DMS53 treated with DMSO at 0.1 percent for 48 hours (cell line): ENCODE data around the gene ZNF524.

Experiments
- DNase-seq: peaks from one replicate; lab custom pipeline; 2025; ENCODE audit not compliant: unreplicated experiment; lab: John Stamatoyannopoulos, UW

Gene ZNF524

DNA sequence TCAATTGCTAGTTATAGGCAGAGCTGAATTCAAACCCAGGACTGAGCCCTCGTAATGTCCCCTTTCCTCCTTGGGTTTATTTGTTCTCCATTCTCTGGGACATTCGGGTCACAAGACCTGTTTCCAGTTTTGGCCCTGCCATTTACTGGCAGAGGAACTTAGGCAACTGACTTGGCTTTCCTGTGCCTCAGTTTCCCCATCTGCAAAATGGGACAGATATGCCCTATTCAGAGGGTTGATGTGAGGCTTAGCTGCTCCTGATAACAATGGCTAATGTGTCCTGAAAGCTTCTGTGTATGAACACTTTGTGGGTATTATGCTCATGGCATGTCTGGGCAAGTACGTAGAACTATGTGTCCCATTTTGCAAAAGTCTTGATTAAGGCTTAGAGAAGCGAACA is 996 bp downstream of the ZNF524 start:
- DNase-seq = no peak

DNA sequence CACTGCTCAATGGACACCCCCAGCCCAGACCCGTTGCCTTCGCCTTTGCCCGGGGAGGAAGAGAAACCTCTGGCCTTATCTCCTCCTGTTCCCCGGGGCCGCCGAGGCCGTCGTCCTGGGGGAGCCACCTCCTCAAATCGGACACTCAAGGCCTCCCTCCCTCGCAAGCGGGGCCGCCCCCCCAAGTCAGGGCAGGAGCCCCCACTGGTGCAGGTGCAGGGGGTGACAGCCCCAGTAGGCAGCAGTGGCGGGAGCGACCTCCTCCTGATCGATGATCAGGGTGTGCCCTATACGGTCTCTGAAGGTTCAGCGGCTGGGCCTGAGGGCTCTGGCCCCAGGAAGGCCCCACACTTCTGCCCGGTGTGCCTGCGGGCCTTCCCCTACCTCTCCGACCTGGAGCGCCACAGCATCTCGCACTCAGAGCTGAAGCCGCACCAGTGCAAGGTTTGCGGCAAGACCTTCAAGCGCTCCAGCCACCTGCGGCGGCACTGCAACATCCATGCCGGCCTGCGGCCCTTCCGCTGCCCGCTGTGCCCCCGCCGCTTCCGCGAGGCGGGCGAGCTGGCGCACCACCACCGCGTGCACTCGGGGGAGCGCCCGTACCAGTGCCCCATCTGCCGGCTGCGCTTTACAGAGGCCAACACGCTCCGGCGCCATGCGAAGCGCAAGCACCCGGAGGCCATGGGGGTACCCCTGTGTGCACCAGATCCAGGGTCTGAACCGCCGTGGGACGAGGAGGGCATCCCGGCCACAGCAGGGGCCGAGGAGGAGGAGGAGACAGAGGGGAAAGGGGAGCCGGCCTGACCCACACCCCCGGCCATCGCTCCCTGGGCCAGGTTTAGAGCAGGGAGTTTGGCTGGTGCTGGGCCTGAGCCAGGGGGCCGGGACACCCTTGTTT is 2.3 kb downstream of the ZNF524 start:
- no peak for DNase-seq

GRCh38 chr19:55603115-55603514 is 3.0 kb downstream of the ZNF524 start:
- no peak for DNase-seq

GRCh38 chr19:55603581-55604292 is 3.6 kb downstream of the ZNF524 start:
- DNase-seq = no peak

GRCh38 chr19:55605207-55605636 is 5.1 kb downstream of the ZNF524 start:
- DNase-seq = peak; percentile 91

DNA sequence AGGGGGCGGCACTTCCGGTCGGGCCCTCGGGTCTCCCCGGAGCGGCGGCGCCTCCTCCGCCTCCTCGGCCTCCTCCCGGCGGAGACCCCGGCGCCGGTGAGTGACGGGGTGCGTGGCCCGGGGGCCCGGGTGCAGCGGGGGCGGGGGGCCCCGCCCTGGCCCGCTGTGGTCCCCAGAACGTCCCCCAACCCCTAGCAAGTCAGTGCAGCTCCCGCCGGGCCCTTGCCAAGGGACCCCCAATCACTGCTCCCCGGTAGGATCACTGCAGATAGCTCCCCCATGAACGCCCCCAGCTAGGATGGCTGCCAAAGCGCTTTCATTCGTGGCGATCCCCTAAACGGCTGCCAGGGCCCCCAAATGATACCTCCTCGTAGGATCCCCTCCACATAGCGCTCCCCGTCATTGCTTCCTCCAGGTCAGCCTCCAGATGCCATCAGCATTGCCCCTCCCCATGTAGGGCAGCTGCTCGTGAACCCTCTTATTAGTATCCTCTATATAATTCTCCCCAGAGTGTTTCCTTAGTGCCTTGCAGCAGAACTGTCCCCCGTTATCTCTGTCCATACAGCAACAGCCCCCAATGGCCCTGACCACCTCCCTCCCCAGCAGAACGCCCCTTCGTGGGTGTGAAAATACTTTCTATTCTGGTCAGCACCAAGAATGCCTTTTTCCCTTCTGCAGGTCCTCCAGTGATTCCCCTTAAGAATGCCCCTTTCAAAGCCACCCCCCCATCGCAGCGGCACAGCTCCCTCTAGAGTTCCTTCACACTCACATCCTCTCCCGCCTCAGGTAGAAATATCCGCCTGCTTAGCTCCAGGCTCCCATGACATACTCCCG is 5.8 kb downstream of the ZNF524 start, which contains the start of gene ZNF865:
ZNF865 (plus strand) TSS at position 11 of the 834 bp plus-strand sequence. CDS start 7,972 bp downstream, outside the sequence.
- DNase-seq = peak; percentile 68

GRCh38 chr19:55606471-55606787 is 6.3 kb downstream of the ZNF524 start:
- no peak for DNase-seq

- no peak for DNase-seq
Measured at GRCh38 chr19:55606817-55607216, 6.7 kb downstream of the ZNF524 start.

GRCh38 chr19:55609326-55609725 is 9.2 kb downstream of the ZNF524 start:
- DNase-seq = no peak

DNA sequence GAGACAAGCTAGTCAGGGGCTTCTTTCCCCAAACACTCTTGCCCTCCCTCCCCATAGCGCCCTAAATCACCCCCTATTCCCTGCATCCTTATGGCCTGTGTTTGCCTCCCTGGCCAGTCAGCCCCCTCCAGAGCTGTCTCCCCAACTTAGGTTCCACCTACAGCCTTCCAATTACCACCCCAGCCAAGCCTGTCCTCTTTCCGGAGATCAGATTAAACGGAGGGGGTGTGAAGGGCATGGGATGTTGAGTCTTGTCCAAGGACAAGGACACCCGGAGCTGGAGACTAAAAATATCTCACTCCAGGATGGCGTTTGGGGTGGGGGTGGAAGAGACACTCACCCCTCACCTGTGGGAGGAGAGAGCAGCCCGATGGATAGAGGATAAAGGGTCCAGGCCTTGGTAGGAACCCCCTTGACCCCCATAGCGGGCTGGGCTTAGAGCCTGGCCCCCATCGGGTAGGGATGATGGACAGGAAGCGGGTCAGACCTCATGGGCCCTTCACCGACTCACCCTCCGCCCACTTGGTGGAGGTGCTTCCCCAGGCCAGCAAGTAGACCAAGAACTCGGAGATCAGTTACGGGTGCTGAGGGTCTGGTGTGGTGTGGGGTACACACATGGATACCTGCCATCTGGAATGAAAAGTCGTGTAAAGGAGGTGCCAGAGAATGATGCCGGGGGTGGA is 11.4 kb downstream of the ZNF524 start:
- no peak for DNase-seq

- no peak for DNase-seq
Measured at GRCh38 chr19:55611983-55612645, 12.0 kb downstream of the ZNF524 start.

GRCh38 chr19:55613396-55613795 is 13.3 kb downstream of the ZNF524 start:
- no peak for DNase-seq

GRCh38 chr19:55613930-55614710 is 14.0 kb downstream of the ZNF524 start:
- DNase-seq = no peak

DNA sequence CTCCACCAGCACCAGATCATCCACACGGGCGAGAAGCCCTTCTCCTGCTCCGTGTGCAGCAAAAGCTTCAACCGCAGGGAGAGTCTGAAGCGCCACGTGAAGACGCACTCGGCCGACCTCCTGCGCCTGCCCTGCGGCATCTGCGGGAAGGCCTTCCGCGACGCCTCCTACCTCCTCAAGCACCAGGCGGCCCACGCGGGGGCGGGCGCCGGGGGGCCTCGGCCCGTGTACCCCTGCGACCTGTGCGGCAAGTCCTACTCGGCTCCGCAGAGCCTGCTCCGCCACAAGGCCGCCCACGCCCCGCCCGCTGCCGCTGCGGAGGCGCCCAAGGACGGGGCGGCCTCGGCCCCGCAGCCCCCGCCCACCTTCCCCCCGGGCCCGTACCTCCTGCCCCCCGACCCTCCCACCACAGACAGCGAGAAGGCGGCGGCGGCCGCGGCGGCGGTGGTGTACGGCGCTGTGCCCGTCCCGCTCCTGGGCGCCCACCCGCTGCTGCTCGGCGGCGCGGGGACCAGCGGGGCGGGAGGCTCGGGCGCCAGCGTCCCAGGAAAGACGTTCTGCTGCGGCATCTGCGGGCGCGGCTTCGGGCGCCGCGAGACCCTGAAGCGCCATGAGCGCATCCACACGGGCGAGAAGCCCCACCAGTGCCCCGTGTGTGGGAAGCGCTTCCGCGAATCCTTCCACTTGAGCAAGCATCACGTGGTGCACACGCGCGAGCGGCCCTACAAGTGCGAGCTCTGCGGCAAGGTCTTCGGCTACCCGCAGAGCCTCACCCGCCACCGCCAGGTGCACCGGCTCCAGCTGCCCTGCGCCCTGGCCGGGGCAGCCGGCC is 14.8 kb downstream of the ZNF524 start:
- no peak for DNase-seq

DNA sequence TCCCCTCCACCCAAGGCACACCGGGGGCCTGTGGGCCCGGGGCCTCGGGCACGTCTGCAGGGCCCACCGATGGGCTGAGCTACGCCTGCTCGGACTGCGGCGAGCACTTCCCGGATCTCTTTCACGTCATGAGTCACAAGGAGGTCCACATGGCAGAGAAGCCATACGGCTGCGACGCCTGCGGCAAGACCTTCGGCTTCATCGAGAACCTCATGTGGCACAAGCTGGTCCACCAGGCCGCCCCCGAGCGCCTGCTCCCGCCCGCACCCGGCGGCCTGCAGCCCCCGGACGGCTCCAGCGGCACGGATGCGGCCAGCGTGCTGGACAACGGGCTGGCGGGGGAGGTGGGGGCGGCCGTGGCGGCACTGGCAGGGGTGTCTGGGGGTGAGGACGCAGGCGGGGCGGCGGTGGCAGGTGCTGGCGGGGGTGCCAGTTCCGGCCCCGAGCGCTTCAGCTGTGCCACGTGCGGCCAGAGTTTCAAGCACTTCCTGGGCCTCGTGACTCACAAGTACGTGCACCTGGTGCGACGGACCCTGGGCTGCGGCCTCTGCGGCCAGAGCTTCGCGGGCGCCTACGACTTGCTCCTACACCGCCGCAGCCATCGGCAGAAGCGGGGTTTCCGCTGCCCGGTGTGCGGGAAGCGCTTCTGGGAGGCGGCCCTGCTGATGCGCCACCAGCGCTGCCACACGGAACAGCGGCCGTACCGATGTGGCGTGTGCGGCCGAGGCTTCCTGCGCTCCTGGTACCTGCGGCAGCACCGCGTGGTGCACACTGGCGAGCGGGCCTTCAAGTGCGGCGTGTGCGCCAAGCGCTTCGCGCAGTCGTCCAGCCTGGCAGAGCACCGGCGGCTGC is 15.7 kb downstream of the ZNF524 start:
- DNase-seq = no peak

GRCh38 chr19:55616395-55616875 is 16.3 kb downstream of the ZNF524 start:
- no peak for DNase-seq

- DNase-seq = no peak
Measured at GRCh38 chr19:55617426-55617825, 17.3 kb downstream of the ZNF524 start.

DNA sequence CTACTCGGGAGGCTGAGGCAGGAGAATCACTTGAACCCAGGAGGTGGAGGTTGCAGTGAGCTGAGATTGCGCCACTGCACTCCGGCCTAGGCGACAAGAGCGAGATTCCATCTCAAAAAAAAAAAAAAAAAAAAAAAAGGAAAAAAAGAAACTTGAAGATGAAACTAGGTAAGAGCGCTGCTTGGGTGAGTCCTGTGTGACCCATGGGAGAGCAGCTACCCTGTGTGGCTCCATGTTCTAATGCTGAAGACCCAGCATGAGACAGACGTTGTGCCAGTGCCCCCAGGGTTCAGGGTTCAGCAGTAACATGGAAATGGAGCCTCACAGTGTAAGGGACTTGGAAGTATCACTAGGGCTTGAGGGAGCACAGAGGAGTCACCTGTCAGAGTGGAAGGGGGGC is 18.3 kb downstream of the ZNF524 start:
- DNase-seq = no peak
